ENCODE measurements around the gene AQP4. TPM values are rescaled to one million over a fixed set of nuclear protein-coding genes. Genes with fewer than 3 reads are reported as not detected.

The AQP4 gene
- total RNA-seq, 1 experiment from 2014 or later = not detected

DNA sequence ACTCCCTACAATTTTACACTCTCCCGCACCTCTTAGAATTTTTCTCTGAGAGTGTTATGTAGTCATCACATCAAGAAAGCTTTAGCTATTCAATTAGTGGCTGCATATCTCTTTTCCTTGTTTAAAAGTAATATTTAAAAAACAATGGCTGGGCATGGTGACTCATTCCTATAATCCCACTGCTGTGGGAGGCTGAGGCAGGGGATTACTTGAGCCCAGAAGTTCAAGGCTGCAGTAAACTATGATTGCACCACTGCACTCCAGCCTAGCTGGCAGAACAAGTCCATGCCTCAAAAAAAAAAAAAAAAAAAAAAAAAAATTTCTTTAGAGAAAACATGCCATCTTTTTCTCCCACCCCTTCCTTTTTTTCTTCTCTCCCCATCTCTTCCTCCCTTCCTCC lies 44.3 kb downstream of the AQP4 start:
- Histone ChIP-seq H3K9me3 (ENCODE audit: control insufficient read depth, insufficient read depth, low read depth, low read length) (peaks cover 6% of the 10 kb centered on the region; the same call in 1 of the 2 replicates), H3K4me1 (ENCODE audit: control insufficient read depth, insufficient read depth, low read length) (no peaks in the 10 kb centered on the region), H3K4me3 (ENCODE audit: low read depth in 2 of 2, low read length in 2 of 2) (no peak overlapping the region), H3K36me3 (ENCODE audit: control insufficient read depth, insufficient read depth, low read length) (no peaks in the 10 kb centered on the region), H3K27ac (ENCODE audit: low read length) (no peak overlapping the region), H3K27me3 (ENCODE audit: control insufficient read depth, insufficient read depth, low read length) (no peaks in the 10 kb centered on the region)
- ATAC-seq (no peak), DNase-seq (ENCODE audit: low read depth, low spot score) (no peak)
- intact Hi-C loops (cut with micrococcal nuclease; ENCODE audit: unreplicated experiment) = no loop called here
- no TSS peak for BruUV-seq (replicated peaks)
- TF ChIP-seq, protein P1, sequence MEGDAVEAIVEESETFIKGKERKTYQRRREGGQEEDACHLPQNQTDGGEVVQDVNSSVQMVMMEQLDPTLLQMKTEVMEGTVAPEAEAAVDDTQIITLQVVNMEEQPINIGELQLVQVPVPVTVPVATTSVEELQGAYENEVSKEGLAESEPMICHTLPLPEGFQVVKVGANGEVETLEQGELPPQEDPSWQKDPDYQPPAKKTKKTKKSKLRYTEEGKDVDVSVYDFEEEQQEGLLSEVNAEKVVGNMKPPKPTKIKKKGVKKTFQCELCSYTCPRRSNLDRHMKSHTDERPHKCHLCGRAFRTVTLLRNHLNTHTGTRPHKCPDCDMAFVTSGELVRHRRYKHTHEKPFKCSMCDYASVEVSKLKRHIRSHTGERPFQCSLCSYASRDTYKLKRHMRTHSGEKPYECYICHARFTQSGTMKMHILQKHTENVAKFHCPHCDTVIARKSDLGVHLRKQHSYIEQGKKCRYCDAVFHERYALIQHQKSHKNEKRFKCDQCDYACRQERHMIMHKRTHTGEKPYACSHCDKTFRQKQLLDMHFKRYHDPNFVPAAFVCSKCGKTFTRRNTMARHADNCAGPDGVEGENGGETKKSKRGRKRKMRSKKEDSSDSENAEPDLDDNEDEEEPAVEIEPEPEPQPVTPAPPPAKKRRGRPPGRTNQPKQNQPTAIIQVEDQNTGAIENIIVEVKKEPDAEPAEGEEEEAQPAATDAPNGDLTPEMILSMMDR (IDR thresholded peaks at IDR 0.05) = no peak
- TF ChIP-seq SIN3A (IDR thresholded peaks at IDR 0.05; ENCODE audit: borderline replicate concordance, insufficient read depth, low read depth, low read length) (no peak), REST (IDR thresholded peaks at IDR 0.05; ENCODE audit: insufficient read depth in 1 of 2, low read depth in 2 of 2, low read length in 1 of 2) (no peak), POLR2AphosphoS5 (IDR thresholded peaks at IDR 0.05; ENCODE audit: low read depth, low read length) (no peak), TCF7L2 (IDR thresholded peaks at IDR 0.05; ENCODE audit: low read depth, low read length) (no peak)
- CTCF ChIA-PET = no interaction called here
- in situ Hi-C loops (cut with HindIII; ENCODE audit: low pct_unique_long_range_greater_than_20kb, low sequenced_read_pairs) = no loop called here
- POLR2A ChIA-PET = no interaction called here

DNA sequence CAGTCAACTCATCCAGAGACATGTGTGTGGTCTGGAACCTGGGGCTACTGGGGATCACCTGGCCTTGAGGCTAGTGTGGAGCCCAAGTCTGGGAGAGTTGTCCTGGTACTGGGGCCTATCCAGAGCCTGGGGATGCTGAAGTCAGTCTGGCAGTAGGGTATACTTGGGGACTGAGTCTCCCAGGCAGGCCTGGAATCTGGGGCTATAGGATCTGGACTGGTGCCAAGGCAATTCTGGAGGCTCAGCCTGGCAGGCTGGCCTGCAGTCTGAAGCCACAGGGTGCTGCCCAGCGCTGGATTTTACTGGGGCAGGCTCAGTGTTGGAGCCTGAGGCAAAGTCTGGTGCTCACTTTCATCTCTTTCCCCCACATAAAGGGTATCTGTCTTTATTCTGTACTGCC lies 46.5 kb downstream of the AQP4 start:
- POLR2A ChIA-PET = no interaction called here
- no TSS peak for BruUV-seq (replicated peaks)
- H3K27ac ChIP-seq (ENCODE audit: low read length) = no peak overlapping the region
- H3K9me3 ChIP-seq (ENCODE audit: control insufficient read depth, insufficient read depth, low read depth, low read length) = peaks cover 6% of the 10 kb centered on the region; the same call in 1 of the 2 replicates
- CTCF ChIA-PET = no interaction called here
- H3K36me3 ChIP-seq (ENCODE audit: control insufficient read depth, insufficient read depth, low read length) = no peaks in the 10 kb centered on the region
- no peak for ATAC-seq
- DNase-seq (ENCODE audit: low read depth, low spot score) = no peak
- H3K4me1 ChIP-seq (ENCODE audit: control insufficient read depth, insufficient read depth, low read length) = no peaks in the 10 kb centered on the region
- intact Hi-C loops (cut with micrococcal nuclease; ENCODE audit: unreplicated experiment) = no loop called here
- in situ Hi-C loops (cut with HindIII; ENCODE audit: low pct_unique_long_range_greater_than_20kb, low sequenced_read_pairs) = no loop called here
- no peaks in the 10 kb centered on the region for H3K27me3 ChIP-seq (ENCODE audit: control insufficient read depth, insufficient read depth, low read length)
- H3K4me3 ChIP-seq (ENCODE audit: low read depth in 2 of 2, low read length in 2 of 2) = no peak overlapping the region
- TF ChIP-seq SIN3A (IDR thresholded peaks at IDR 0.05; ENCODE audit: borderline replicate concordance, insufficient read depth, low read depth, low read length) (no peak), POLR2AphosphoS5 (IDR thresholded peaks at IDR 0.05; ENCODE audit: low read depth, low read length) (no peak), REST (IDR thresholded peaks at IDR 0.05; ENCODE audit: insufficient read depth in 1 of 2, low read depth in 2 of 2, low read length in 1 of 2) (no peak), TCF7L2 (IDR thresholded peaks at IDR 0.05; ENCODE audit: low read depth, low read length) (no peak)
- TF ChIP-seq, protein P1 (IDR thresholded peaks at IDR 0.05) = no peak

Data from Panc1 (cell line).